ENCODE results near the gene EXOC4.

The EXOC4 gene

DNA sequence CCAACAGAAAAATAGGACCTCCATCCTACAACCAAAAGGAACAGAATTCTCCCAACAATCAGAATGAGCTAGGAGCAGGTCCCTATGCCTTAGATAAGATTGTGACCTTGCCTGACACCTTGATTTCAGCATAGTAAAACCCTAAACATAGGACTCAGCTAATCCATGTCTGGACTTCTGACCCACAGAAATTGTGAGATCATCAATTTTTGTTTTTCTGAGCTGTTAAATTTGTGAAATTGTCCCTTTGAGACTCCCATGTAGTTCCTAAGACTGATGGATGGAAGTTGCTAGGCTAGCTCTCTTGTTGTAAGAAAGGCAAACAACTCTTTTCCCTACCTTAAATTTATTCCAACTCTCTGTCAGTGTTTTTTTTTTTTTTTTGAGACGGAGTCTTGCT lies 244.2 kb downstream of the EXOC4 start:
- H3K4me1 ChIP-seq (ENCODE audit: control insufficient read depth, low read length) = no peaks in the 10 kb centered on the region
- no peak overlapping the region for H3K4me3 ChIP-seq (ENCODE audit: low read length)
- no peaks in the 10 kb centered on the region for H3K9me3 ChIP-seq (ENCODE audit: control insufficient read depth, insufficient read depth, low read length)
- no peak for TF ChIP-seq EZH2phosphoT487 (IDR thresholded peaks at IDR 0.05; ENCODE audit: borderline replicate concordance, low read length)
- TF ChIP-seq, protein P1, sequence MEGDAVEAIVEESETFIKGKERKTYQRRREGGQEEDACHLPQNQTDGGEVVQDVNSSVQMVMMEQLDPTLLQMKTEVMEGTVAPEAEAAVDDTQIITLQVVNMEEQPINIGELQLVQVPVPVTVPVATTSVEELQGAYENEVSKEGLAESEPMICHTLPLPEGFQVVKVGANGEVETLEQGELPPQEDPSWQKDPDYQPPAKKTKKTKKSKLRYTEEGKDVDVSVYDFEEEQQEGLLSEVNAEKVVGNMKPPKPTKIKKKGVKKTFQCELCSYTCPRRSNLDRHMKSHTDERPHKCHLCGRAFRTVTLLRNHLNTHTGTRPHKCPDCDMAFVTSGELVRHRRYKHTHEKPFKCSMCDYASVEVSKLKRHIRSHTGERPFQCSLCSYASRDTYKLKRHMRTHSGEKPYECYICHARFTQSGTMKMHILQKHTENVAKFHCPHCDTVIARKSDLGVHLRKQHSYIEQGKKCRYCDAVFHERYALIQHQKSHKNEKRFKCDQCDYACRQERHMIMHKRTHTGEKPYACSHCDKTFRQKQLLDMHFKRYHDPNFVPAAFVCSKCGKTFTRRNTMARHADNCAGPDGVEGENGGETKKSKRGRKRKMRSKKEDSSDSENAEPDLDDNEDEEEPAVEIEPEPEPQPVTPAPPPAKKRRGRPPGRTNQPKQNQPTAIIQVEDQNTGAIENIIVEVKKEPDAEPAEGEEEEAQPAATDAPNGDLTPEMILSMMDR (IDR thresholded peaks at IDR 0.05; ENCODE audit: low read depth, low read length, poor library complexity, severe bottlenecking) = no peak
- no peaks in the 10 kb centered on the region for H3K79me2 ChIP-seq (ENCODE audit: control insufficient read depth, low read length)
- no peaks in the 10 kb centered on the region for H3F3A ChIP-seq (ENCODE audit: control insufficient read depth, insufficient read depth)
- H4K20me1 ChIP-seq (ENCODE audit: control insufficient read depth, insufficient read depth, low read depth, low read length) = no peaks in the 10 kb centered on the region
- no peaks in the 10 kb centered on the region for H3K36me3 ChIP-seq (ENCODE audit: control insufficient read depth, low read length)
- H3K27me3 ChIP-seq (ENCODE audit: control insufficient read depth, low read length) = no peaks in the 10 kb centered on the region
- no peaks in the 10 kb centered on the region for H3K9me2 ChIP-seq (replicated peaks; ENCODE audit: control insufficient read depth, low read length)
- no peak overlapping the region for H3K4me2 ChIP-seq (ENCODE audit: low read length)
- H3K27ac ChIP-seq (ENCODE audit: low read depth, low read length) = no peak overlapping the region

DNA sequence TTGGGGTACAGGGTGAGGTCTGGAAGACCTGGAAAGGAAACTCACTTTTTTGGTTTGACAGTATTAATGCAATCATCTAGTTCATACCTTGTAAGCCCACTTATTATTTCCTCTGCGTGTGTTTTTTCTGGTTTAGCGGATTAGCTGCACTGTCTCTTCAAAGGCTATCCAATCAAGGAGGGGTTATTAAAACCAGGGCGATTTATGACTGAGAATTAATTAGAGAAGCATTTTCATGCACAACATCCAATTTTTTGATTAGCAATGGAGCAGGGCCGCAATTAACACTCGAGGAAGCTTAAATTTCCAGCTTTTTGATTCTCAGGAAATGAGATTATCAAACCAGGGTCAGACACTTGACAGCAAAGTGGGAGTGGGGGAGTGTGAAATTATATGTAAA lies 248.9 kb downstream of the EXOC4 start:
- no peaks in the 10 kb centered on the region for H3K4me1 ChIP-seq (ENCODE audit: control insufficient read depth, low read length)
- no peak overlapping the region for H3K4me3 ChIP-seq (ENCODE audit: low read length)
- no peaks in the 10 kb centered on the region for H3F3A ChIP-seq (ENCODE audit: control insufficient read depth, insufficient read depth)
- no peaks in the 10 kb centered on the region for H3K9me2 ChIP-seq (replicated peaks; ENCODE audit: control insufficient read depth, low read length)
- no peak overlapping the region for H3K27ac ChIP-seq (ENCODE audit: low read depth, low read length)
- H3K36me3 ChIP-seq (ENCODE audit: control insufficient read depth, low read length) = no peaks in the 10 kb centered on the region
- TF ChIP-seq, protein P1 (IDR thresholded peaks at IDR 0.05; ENCODE audit: low read depth, low read length, poor library complexity, severe bottlenecking) = no peak
- TF ChIP-seq EZH2phosphoT487 (IDR thresholded peaks at IDR 0.05; ENCODE audit: borderline replicate concordance, low read length) = no peak
- H3K79me2 ChIP-seq (ENCODE audit: control insufficient read depth, low read length) = no peaks in the 10 kb centered on the region
- no peaks in the 10 kb centered on the region for H4K20me1 ChIP-seq (ENCODE audit: control insufficient read depth, insufficient read depth, low read depth, low read length)
- no peaks in the 10 kb centered on the region for H3K27me3 ChIP-seq (ENCODE audit: control insufficient read depth, low read length)
- H3K4me2 ChIP-seq (ENCODE audit: low read length) = no peak overlapping the region
- H3K9me3 ChIP-seq (ENCODE audit: control insufficient read depth, insufficient read depth, low read length) = no peaks in the 10 kb centered on the region

DNA sequence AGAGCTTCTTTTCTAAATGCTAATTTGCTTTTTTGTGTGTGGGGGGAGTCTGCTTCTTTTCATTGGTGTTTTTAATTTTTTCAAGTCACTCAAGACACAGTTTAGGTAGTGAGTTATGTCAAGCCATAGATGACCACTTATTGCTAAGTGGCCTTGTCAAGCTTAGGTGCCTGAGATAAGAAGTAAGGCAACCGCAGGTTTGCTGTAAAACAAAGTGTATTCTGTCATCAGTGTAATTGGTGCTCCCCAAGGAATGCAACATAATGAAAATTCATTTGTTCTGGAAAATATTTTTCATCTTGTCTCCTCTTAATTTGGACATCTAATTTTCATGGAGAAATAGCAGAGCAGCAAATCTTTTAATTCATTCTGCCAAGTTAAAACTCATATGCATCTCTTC lies 249.6 kb downstream of the EXOC4 start:
- H3K27ac ChIP-seq (ENCODE audit: low read depth, low read length) = no peak overlapping the region
- H4K20me1 ChIP-seq (ENCODE audit: control insufficient read depth, insufficient read depth, low read depth, low read length) = no peaks in the 10 kb centered on the region
- H3F3A ChIP-seq (ENCODE audit: control insufficient read depth, insufficient read depth) = no peaks in the 10 kb centered on the region
- no peaks in the 10 kb centered on the region for H3K27me3 ChIP-seq (ENCODE audit: control insufficient read depth, low read length)
- TF ChIP-seq, protein P1 (IDR thresholded peaks at IDR 0.05; ENCODE audit: low read depth, low read length, poor library complexity, severe bottlenecking) = no peak
- no peak for TF ChIP-seq EZH2phosphoT487 (IDR thresholded peaks at IDR 0.05; ENCODE audit: borderline replicate concordance, low read length)
- no peak overlapping the region for H3K4me2 ChIP-seq (ENCODE audit: low read length)
- H3K9me2 ChIP-seq (replicated peaks; ENCODE audit: control insufficient read depth, low read length) = no peaks in the 10 kb centered on the region
- H3K4me3 ChIP-seq (ENCODE audit: low read length) = no peak overlapping the region
- no peaks in the 10 kb centered on the region for H3K9me3 ChIP-seq (ENCODE audit: control insufficient read depth, insufficient read depth, low read length)
- H3K36me3 ChIP-seq (ENCODE audit: control insufficient read depth, low read length) = no peaks in the 10 kb centered on the region
- no peaks in the 10 kb centered on the region for H3K79me2 ChIP-seq (ENCODE audit: control insufficient read depth, low read length)
- H3K4me1 ChIP-seq (ENCODE audit: control insufficient read depth, low read length) = no peaks in the 10 kb centered on the region

DNA sequence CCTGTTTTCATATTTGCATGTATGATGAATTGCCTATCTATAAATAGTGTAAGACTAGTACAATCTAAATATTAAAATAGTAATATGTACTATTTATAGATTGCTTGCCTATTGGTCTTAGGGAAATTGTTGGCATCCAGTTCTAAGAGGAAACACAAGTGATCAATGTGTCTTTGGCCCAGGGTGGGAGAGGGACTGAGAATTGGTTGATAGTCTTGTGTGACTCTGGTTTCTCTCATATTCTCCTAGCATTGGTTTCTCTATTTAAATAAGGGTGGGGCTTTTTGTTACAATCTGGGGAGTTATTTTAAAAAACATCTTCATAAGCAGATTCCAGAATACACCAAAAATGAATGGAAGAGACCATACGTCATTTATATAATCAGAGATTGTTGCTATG lies 250.1 kb downstream of the EXOC4 start:
- TF ChIP-seq, protein P1 (IDR thresholded peaks at IDR 0.05; ENCODE audit: low read depth, low read length, poor library complexity, severe bottlenecking) = no peak
- no peak for TF ChIP-seq EZH2phosphoT487 (IDR thresholded peaks at IDR 0.05; ENCODE audit: borderline replicate concordance, low read length)
- no peak overlapping the region for H3K27ac ChIP-seq (ENCODE audit: low read depth, low read length)
- H3F3A ChIP-seq (ENCODE audit: control insufficient read depth, insufficient read depth) = no peaks in the 10 kb centered on the region
- H3K27me3 ChIP-seq (ENCODE audit: control insufficient read depth, low read length) = no peaks in the 10 kb centered on the region
- no peaks in the 10 kb centered on the region for H3K79me2 ChIP-seq (ENCODE audit: control insufficient read depth, low read length)
- no peaks in the 10 kb centered on the region for H4K20me1 ChIP-seq (ENCODE audit: control insufficient read depth, insufficient read depth, low read depth, low read length)
- H3K4me1 ChIP-seq (ENCODE audit: control insufficient read depth, low read length) = no peaks in the 10 kb centered on the region
- no peak overlapping the region for H3K4me3 ChIP-seq (ENCODE audit: low read length)
- no peaks in the 10 kb centered on the region for H3K9me2 ChIP-seq (replicated peaks; ENCODE audit: control insufficient read depth, low read length)
- H3K9me3 ChIP-seq (ENCODE audit: control insufficient read depth, insufficient read depth, low read length) = no peaks in the 10 kb centered on the region
- no peaks in the 10 kb centered on the region for H3K36me3 ChIP-seq (ENCODE audit: control insufficient read depth, low read length)
- H3K4me2 ChIP-seq (ENCODE audit: low read length) = no peak overlapping the region

Measured in DOHH2 (cell line).